HCT116 (cell line): ENCODE results near the gene GRIA1.

Experiments
- ELF1 ChIP-seq: IDR thresholded peaks from 2 replicates; pipeline ENCODE4 v1.6.1; 2012; ENCODE audit warnings: low read depth, borderline replicate concordance
- EZH2phosphoT487 ChIP-seq: fragments of 200-600 bp; IDR thresholded peaks from 2 replicates; pipeline ENCODE4 v1.6.1; 2018; ENCODE audit warnings: antibody characterized with exemption, borderline replicate concordance
- POLR2A ChIP-seq: IDR thresholded peaks from 2 replicates; pipeline ENCODE4 v1.7.0; 2011; ENCODE audit warnings: borderline replicate concordance; ENCODE audit not compliant: insufficient read depth, insufficient read length; ENCODE audit errors: extremely low read depth
- POLR2AphosphoS5 ChIP-seq: IDR thresholded peaks from 2 replicates; pipeline ENCODE4 v1.6.1; 2011; ENCODE audit warnings: mild to moderate bottlenecking, low read depth, low read length, moderate library complexity
- RAD21 ChIP-seq: IDR thresholded peaks from 2 replicates; pipeline ENCODE4 v1.6.1; 2012; ENCODE audit warnings: low read depth, mild to moderate bottlenecking
- SIN3A ChIP-seq: IDR thresholded peaks from 2 replicates; pipeline ENCODE4 v1.6.1; 2012; ENCODE audit warnings: low read depth
- SRF ChIP-seq: IDR thresholded peaks from 2 replicates; pipeline ENCODE4 v1.6.1; 2012; ENCODE audit warnings: low read depth
- TF ChIP-seq, protein P1 (sequence below), 3 experiments: fragments of 200-600 bp in 1 of 3; sonication (generic) in 1 of 3; IDR thresholded peaks in 2 of 3; conservative IDR thresholded peaks in 1 of 3; 2 replicates each; pipeline ENCODE4 v1.5.1; 2012 to 2017; ENCODE audit warnings: low read depth in 2 of 3, low read length in 2 of 3, antibody characterized with exemption in 1 of 3, borderline replicate concordance in 1 of 3, control low read depth in 1 of 3, mild to moderate bottlenecking in 1 of 3, mixed read lengths in 1 of 3, mixed run types in 1 of 3, moderate library complexity in 1 of 3; ENCODE audit not compliant: insufficient read depth in 1 of 3
- TF ChIP-seq, protein P2 (sequence below): IDR thresholded peaks from 2 replicates; pipeline ENCODE4 v1.6.1; 2012; ENCODE audit warnings: low read depth
- TF ChIP-seq, protein P3 (sequence below): IDR thresholded peaks from 2 replicates; pipeline ENCODE4 v1.6.1; 2012

DNA sequence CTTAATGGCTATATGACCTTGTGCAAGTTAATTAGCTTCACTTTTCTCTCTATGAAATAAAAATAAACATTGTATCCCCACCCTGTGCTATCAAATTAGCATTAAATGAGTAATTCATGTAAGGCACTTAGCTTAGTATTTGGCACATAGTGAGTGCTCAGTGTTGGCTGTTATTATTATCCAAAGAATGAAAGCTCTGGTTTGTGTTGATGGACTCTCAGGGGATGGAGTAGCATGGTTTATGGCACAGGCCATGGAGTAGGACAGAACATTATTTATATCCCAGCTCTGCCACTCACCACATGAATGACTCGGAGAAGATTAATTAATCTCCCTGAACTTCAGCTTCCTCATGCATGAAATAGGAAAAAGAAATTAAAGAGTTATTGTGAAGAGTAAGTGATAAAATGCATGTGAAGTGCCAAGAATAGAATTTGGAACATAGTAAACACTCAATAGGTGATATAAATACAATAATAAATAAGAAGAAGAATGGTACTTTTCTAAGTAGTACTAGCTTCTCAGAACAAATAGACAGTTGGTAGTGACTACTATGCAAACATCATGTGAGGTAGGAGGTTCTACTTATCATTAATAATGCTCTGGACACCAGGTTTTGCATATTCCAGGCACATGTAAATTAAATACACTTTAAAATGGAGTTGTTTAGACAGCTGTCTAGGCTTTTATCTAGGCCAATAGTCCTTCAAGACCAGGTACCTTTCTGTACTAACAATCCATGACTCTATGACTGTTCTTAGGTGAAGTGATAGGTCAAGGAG lies 146.4 kb downstream of the GRIA1 start:
- TF ChIP-seq SRF (no peak), POLR2AphosphoS5 (no peak), POLR2A (no peak), EZH2phosphoT487 (no peak), ELF1 (no peak), SIN3A (no peak), RAD21 (no peak)
- TF ChIP-seq, protein P1, sequence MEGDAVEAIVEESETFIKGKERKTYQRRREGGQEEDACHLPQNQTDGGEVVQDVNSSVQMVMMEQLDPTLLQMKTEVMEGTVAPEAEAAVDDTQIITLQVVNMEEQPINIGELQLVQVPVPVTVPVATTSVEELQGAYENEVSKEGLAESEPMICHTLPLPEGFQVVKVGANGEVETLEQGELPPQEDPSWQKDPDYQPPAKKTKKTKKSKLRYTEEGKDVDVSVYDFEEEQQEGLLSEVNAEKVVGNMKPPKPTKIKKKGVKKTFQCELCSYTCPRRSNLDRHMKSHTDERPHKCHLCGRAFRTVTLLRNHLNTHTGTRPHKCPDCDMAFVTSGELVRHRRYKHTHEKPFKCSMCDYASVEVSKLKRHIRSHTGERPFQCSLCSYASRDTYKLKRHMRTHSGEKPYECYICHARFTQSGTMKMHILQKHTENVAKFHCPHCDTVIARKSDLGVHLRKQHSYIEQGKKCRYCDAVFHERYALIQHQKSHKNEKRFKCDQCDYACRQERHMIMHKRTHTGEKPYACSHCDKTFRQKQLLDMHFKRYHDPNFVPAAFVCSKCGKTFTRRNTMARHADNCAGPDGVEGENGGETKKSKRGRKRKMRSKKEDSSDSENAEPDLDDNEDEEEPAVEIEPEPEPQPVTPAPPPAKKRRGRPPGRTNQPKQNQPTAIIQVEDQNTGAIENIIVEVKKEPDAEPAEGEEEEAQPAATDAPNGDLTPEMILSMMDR (IDR thresholded peaks at IDR 0.05 in 2 of 3, conservative IDR thresholded peaks at IDR 0.05 in 1 of 3; ENCODE audit: borderline replicate concordance in 1 of 3, insufficient read depth in 1 of 3, low read depth in 2 of 3, low read length in 2 of 3): no peak
- TF ChIP-seq, protein P2, sequence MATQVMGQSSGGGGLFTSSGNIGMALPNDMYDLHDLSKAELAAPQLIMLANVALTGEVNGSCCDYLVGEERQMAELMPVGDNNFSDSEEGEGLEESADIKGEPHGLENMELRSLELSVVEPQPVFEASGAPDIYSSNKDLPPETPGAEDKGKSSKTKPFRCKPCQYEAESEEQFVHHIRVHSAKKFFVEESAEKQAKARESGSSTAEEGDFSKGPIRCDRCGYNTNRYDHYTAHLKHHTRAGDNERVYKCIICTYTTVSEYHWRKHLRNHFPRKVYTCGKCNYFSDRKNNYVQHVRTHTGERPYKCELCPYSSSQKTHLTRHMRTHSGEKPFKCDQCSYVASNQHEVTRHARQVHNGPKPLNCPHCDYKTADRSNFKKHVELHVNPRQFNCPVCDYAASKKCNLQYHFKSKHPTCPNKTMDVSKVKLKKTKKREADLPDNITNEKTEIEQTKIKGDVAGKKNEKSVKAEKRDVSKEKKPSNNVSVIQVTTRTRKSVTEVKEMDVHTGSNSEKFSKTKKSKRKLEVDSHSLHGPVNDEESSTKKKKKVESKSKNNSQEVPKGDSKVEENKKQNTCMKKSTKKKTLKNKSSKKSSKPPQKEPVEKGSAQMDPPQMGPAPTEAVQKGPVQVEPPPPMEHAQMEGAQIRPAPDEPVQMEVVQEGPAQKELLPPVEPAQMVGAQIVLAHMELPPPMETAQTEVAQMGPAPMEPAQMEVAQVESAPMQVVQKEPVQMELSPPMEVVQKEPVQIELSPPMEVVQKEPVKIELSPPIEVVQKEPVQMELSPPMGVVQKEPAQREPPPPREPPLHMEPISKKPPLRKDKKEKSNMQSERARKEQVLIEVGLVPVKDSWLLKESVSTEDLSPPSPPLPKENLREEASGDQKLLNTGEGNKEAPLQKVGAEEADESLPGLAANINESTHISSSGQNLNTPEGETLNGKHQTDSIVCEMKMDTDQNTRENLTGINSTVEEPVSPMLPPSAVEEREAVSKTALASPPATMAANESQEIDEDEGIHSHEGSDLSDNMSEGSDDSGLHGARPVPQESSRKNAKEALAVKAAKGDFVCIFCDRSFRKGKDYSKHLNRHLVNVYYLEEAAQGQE: no peak
- TF ChIP-seq, protein P3, sequence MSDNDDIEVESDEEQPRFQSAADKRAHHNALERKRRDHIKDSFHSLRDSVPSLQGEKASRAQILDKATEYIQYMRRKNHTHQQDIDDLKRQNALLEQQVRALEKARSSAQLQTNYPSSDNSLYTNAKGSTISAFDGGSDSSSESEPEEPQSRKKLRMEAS: no peak
